ENCODE data around the gene SULT2A1. TPM values are rescaled to one million over a fixed set of nuclear protein-coding genes. Genes with fewer than 3 reads are reported as not detected.

Gene SULT2A1
- total and polyA plus RNA-seq, 10 donors, result 0.19 TPM; not detected in 9

- H3K27me3 ChIP-seq (replicated peaks in 1 of 7), result peaks cover 0 to 33% (median 0%) of the 10 kb centered on the region in 7 donors
- TF ChIP-seq POLR2A (IDR thresholded peaks at IDR 0.05) (no peak), POLR2AphosphoS5 (IDR thresholded peaks at IDR 0.05) (no peak), CTCF (IDR thresholded peaks at IDR 0.05 in 8 of 11, conservative IDR thresholded peaks at IDR 0.05 in 3 of 11) (no peak)
- 72 to 90% (median 74%) methylated on average over 6 of the region's 6 CpGs for WGBS, 5 donors
- H3K9me3 ChIP-seq, result peaks cover 0 to 8% (median 3%) of the 10 kb centered on the region in 8 donors
- DNase-seq, result no peak
- no peaks in the 10 kb centered on the region for H3K36me3 ChIP-seq
- H3K4me3 ChIP-seq, result no peak overlapping the region
- intact Hi-C loops (cut with DNase I; ENCODE audit: low total_unique reads), result no loop called here
- H3K4me1 ChIP-seq, result no peaks in the 10 kb centered on the region
- H3K27ac ChIP-seq, result no peak overlapping the region
These were observed 59.3 kb downstream of the SULT2A1 start for GRCh38 chr19:47826800-47827199.

GRCh38 chr19:47824396-47824795, 61.7 kb downstream of the SULT2A1 start:
- no peaks in the 10 kb centered on the region for H3K36me3 ChIP-seq
- no peak overlapping the region for H3K4me3 ChIP-seq
- DNase-seq, result no peak
- no peaks in the 10 kb centered on the region for H3K4me1 ChIP-seq
- no peak overlapping the region for H3K27ac ChIP-seq
- WGBS, 5 donors, result 69 to 84% (median 83%) methylated on average over 6 of the region's 6 CpGs
- TF ChIP-seq POLR2A (IDR thresholded peaks at IDR 0.05), result no peak
- peaks cover 0 to 8% (median 3%) of the 10 kb centered on the region in 8 donors for H3K9me3 ChIP-seq
- intact Hi-C loops (cut with DNase I; ENCODE audit: low total_unique reads), result no loop called here
- H3K27me3 ChIP-seq (replicated peaks in 1 of 7), result peaks cover 0 to 42% (median 9%) of the 10 kb centered on the region in 7 donors

GRCh38 chr19:47821460-47822020, 64.6 kb downstream of the SULT2A1 start, which contains the start of gene CRX:
Gene CRX (plus strand): TSS chr19:47821937. CDS start chr19:47834444, 12,507 bp downstream.
- H3K9me3 ChIP-seq, result peaks cover 0 to 3% (median 0%) of the 10 kb centered on the region in 8 donors
- H3K36me3 ChIP-seq, result no peaks in the 10 kb centered on the region
- 45 to 49% (median 46%) methylated on average over 14 to 15 of the region's 15 CpGs for whole genome bisulfite sequencing, 5 donors
- TF ChIP-seq POLR2AphosphoS5 (IDR thresholded peaks at IDR 0.05) (no peak), CTCF (IDR thresholded peaks at IDR 0.05 in 8 of 11, conservative IDR thresholded peaks at IDR 0.05 in 3 of 11) (no peak), POLR2A (IDR thresholded peaks at IDR 0.05) (no peak)
- H3K27ac ChIP-seq, result no peak within 1 kb of the TSS
- intact Hi-C loops (cut with DNase I; ENCODE audit: low total_unique reads), result no loop called here
- no peak for DNase-seq
- H3K27me3 ChIP-seq (replicated peaks in 1 of 7), result peaks cover 0 to 62% (median 12%) of the 10 kb centered on the region in 7 donors
- no peaks in the 10 kb centered on the region for H3K4me1 ChIP-seq
- no peak within 1 kb of the TSS for H3K4me3 ChIP-seq

Other genes with a start within 250 kb of the SULT2A1 start
- gene EHD2, start 172.9 kb downstream of the SULT2A1 start, total RNA-seq, result 10 to 100 TPM; 48.9 to 87.7 (median 64.3) TPM
- 10 to 100 TPM in 2 of 3 donors, 1 to 10 TPM in 1; 6.9 to 18.4 (median 10.6) TPM for gene EHD2, start 172.9 kb downstream of the SULT2A1 start, polyA plus RNA-seq
- gene NOP53, start 140.8 kb downstream of the SULT2A1 start, total RNA-seq, result 100 to 1,000 TPM; 280 to 442 (median 379) TPM
- gene NOP53, start 140.8 kb downstream of the SULT2A1 start, polyA plus RNA-seq, result 100 to 1,000 TPM; 709 to 858 (median 815) TPM
- gene SELENOW, start 107.6 kb downstream of the SULT2A1 start, total RNA-seq, result 100 to 1,000 TPM; 137 to 455 (median 301) TPM
- gene SELENOW, start 107.6 kb downstream of the SULT2A1 start, polyA plus RNA-seq, result 100 to 1,000 TPM; 270 to 592 (median 358) TPM
- gene TPRX1, start 81.8 kb downstream of the SULT2A1 start, total RNA-seq, result not detected
- not detected for gene TPRX1, start 81.8 kb downstream of the SULT2A1 start, polyA plus RNA-seq
- gene CRX, start 64.4 kb downstream of the SULT2A1 start, total RNA-seq, result under 1 TPM in 1 of 7 donors, not detected in 6; 0.09 TPM
- gene CRX, start 64.4 kb downstream of the SULT2A1 start, polyA plus RNA-seq, result not detected
- gene TPRX2, start 27.1 kb downstream of the SULT2A1 start, total RNA-seq, result not detected
- gene TPRX2, start 27.1 kb downstream of the SULT2A1 start, polyA plus RNA-seq, result not detected
- gene BSPH1, start 105.9 kb upstream of the SULT2A1 start, total RNA-seq, result not detected
- gene BSPH1, start 105.9 kb upstream of the SULT2A1 start, polyA plus RNA-seq, result not detected
- not detected for gene ELSPBP1, start 108.3 kb upstream of the SULT2A1 start, total RNA-seq
- not detected for gene ELSPBP1, start 108.3 kb upstream of the SULT2A1 start, polyA plus RNA-seq
- 1 to 10 TPM in 1 of 7 donors, under 1 TPM in 4, not detected in 2; 0.28 to 1.3 (median 0.79) TPM for gene CABP5, start 157.8 kb upstream of the SULT2A1 start, total RNA-seq
- gene CABP5, start 157.8 kb upstream of the SULT2A1 start, polyA plus RNA-seq, result under 1 TPM in 2 of 3 donors, not detected in 1; 0.10 to 0.24 TPM
- gene PLA2G4C, start 224.5 kb upstream of the SULT2A1 start, total RNA-seq, result 10 to 100 TPM; 17.0 to 62.5 (median 27.7) TPM
- gene PLA2G4C, start 224.5 kb upstream of the SULT2A1 start, polyA plus RNA-seq, result 10 to 100 TPM; 20.4 to 55.0 (median 51.5) TPM

Data from spleen (tissue), 11 donors.